AG08396 (cell line): ENCODE measurements around the gene SLC11A1.

Source experiments
- DNase-seq: peaks from one replicate; pipeline ENCODE4 v3.0.0; 2012; ENCODE audit warnings: low spot score, mixed read lengths

The SLC11A1 gene

GRCh38 chr2:218367415-218368149, 14.5 kb upstream of the SLC11A1 start:
- DNase-seq, result peak; percentile 83

GRCh38 chr2:218368150-218368528, 13.9 kb upstream of the SLC11A1 start:
- no peak for DNase-seq

GRCh38 chr2:218368621-218369153, 13.4 kb upstream of the SLC11A1 start:
- no peak for DNase-seq

GRCh38 chr2:218369330-218369729, 12.7 kb upstream of the SLC11A1 start:
- DNase-seq, result no peak

- DNase-seq, result no peak
Measured at GRCh38 chr2:218370410-218371063, 11.5 kb upstream of the SLC11A1 start.

GRCh38 chr2:218371983-218372350, 10.1 kb upstream of the SLC11A1 start:
- no peak for DNase-seq

GRCh38 chr2:218374795-218375194, 7.3 kb upstream of the SLC11A1 start:
- DNase-seq, result no peak

GRCh38 chr2:218375212-218375611, 6.9 kb upstream of the SLC11A1 start:
- DNase-seq, result no peak

GRCh38 chr2:218378053-218378452, 4.0 kb upstream of the SLC11A1 start:
- no peak for DNase-seq

- no peak for DNase-seq
Measured at GRCh38 chr2:218382785-218383184, 712 bp downstream of the SLC11A1 start.

GRCh38 chr2:218383892-218384519, 1.9 kb downstream of the SLC11A1 start:
- DNase-seq, result no peak

GRCh38 chr2:218384975-218385374, 2.9 kb downstream of the SLC11A1 start:
- DNase-seq, result no peak

- no peak for DNase-seq
Measured at GRCh38 chr2:218386505-218387368, 4.7 kb downstream of the SLC11A1 start.

GRCh38 chr2:218387369-218388194, 5.5 kb downstream of the SLC11A1 start:
- peak; percentile 62 for DNase-seq

GRCh38 chr2:218389333-218390150, 7.5 kb downstream of the SLC11A1 start:
- no peak for DNase-seq

- DNase-seq, result no peak
Measured at GRCh38 chr2:218391202-218391601, 9.1 kb downstream of the SLC11A1 start.

GRCh38 chr2:218392459-218392858, 10.4 kb downstream of the SLC11A1 start:
- no peak for DNase-seq

GRCh38 chr2:218392891-218393462, 10.9 kb downstream of the SLC11A1 start:
- no peak for DNase-seq

GRCh38 chr2:218393750-218394290, 11.7 kb downstream of the SLC11A1 start:
- DNase-seq, result no peak
